H1 (cell line): ENCODE data around the gene ARHGAP23. TPM values are rescaled to one million over a fixed set of nuclear protein-coding genes. Genes with fewer than 3 reads are reported as not detected.

Experiments
- CTCF ChIA-PET: fragments of 300-600 bp; sonication (Branson Sonifier 250); formaldehyde crosslinking; loops from one replicate; lab custom pipeline; 2021; ENCODE audit not compliant: partially characterized antibody; lab: Charles Lee
- POLR2A ChIA-PET: fragments of 300-600 bp; sonication (Branson Sonifier 250); formaldehyde crosslinking; loops from one replicate; lab custom pipeline; 2021; ENCODE audit warnings: inconsistent platforms; ENCODE audit not compliant: partially characterized antibody; lab: Charles Lee
- DNase-seq, 2 experiments: peaks; one replicate each; pipeline versions ENCODE4 v3.0.0 to v3.0.0-alpha.2; 2010 to 2022; ENCODE audit warnings: low spot score in 2 of 2, low read depth in 1 of 2, mixed read lengths in 1 of 2
- FAIRE-seq: peaks from 2 replicates; lab custom pipeline; 2011; peaks lifted over from hg19 to GRCh38; lab: Jason Lieb, UNC
- H2AFZ ChIP-seq: 2 replicates; pipeline ENCODE4 v1.8.1; 2012; ENCODE audit warnings: low read length, inconsistent platforms
- H2AK5ac ChIP-seq: 2 replicates; pipeline ENCODE4 v1.6.1; 2013; ENCODE audit warnings: low read depth, low read length
- H2BK120ac ChIP-seq: replicated peaks from 2 replicates; pipeline ENCODE3; 2013; ENCODE audit warnings: low read depth, low read length, inconsistent platforms
- H2BK12ac ChIP-seq: 2 replicates; pipeline ENCODE4 v1.6.1; 2013; ENCODE audit warnings: low read depth, low read length
- H2BK15ac ChIP-seq: 2 replicates; pipeline ENCODE4 v1.6.1; 2013; ENCODE audit warnings: low read length
- H2BK20ac ChIP-seq: 2 replicates; pipeline ENCODE4 v1.6.1; 2013; ENCODE audit warnings: low read length
- H2BK5ac ChIP-seq: 2 replicates; pipeline ENCODE4 v1.6.1; 2013; ENCODE audit warnings: low read depth, low read length
- H3K14ac ChIP-seq: 2 replicates; pipeline ENCODE4 v1.6.1; 2013; ENCODE audit warnings: inconsistent platforms; ENCODE audit not compliant: insufficient read length
- H3K18ac ChIP-seq: 2 replicates; pipeline ENCODE4 v1.6.1; 2013; ENCODE audit warnings: low read length; ENCODE audit errors: extremely low read depth
- H3K23ac ChIP-seq: 2 replicates; pipeline ENCODE4 v1.6.1; 2013; ENCODE audit warnings: inconsistent platforms; ENCODE audit not compliant: insufficient read length
- H3K23me2 ChIP-seq: 2 replicates; pipeline ENCODE4 v1.6.1; 2013; ENCODE audit warnings: low read depth, low read length
- H3K27ac ChIP-seq: 2 replicates; pipeline ENCODE4 v1.6.1; 2011; ENCODE audit warnings: low read depth, low read length, inconsistent platforms
- H3K27me3 ChIP-seq, 4 experiments: replicated peaks in 1 of 4; 1 replicate in 1 of 4; 2 replicates in 3 of 4; pipeline versions ENCODE4 v1.6.1 to v1.8.1; 2011 to 2013; ENCODE audit warnings: low read length in 3 of 4, mild to moderate bottlenecking in 3 of 4, inconsistent platforms in 2 of 4, mixed read lengths in 2 of 4, moderate library complexity in 1 of 4; ENCODE audit not compliant: control insufficient read depth in 3 of 4, insufficient read depth in 3 of 4; ENCODE audit errors: extremely low read depth in 1 of 4
- H3K36me3 ChIP-seq, 4 experiments: 2 replicates each; pipeline versions ENCODE4 v1.6.1 to v1.8.1; 2011 to 2013; ENCODE audit warnings: mild to moderate bottlenecking in 4 of 4, low read length in 3 of 4, moderate library complexity in 2 of 4, control low read depth in 1 of 4, inconsistent platforms in 1 of 4; ENCODE audit not compliant: insufficient read depth in 4 of 4, control insufficient read depth in 2 of 4
- H3K4ac ChIP-seq: replicated peaks from 2 replicates; pipeline ENCODE3; 2013; ENCODE audit warnings: low read length, low read depth, mixed read lengths, inconsistent platforms; ENCODE audit not compliant: insufficient read length
- H3K4me1 ChIP-seq, 4 experiments: replicated peaks in 1 of 4; 1 replicate in 1 of 4; 2 replicates in 3 of 4; pipeline versions ENCODE4 v1.6.1 to v1.8.1; 2011 to 2013; ENCODE audit warnings: low read length in 3 of 4, inconsistent platforms in 2 of 4, mixed read lengths in 1 of 4; ENCODE audit not compliant: insufficient read depth in 4 of 4, control insufficient read depth in 3 of 4
- H3K4me2 ChIP-seq, 2 experiments: 2 replicates each; pipeline versions ENCODE4 v1.6.1 to v1.8.1; 2011 to 2013; ENCODE audit warnings: low read depth in 2 of 2, low read length in 2 of 2, control low read depth in 1 of 2, inconsistent platforms in 1 of 2, mild to moderate bottlenecking in 1 of 2; ENCODE audit not compliant: insufficient read depth in 1 of 2
- H3K4me3 ChIP-seq, 4 experiments: fragments of 200-600, 300-600 bp in 1 of 4; sonication (generic), shearing (Covaris generic), sonication (Bioruptor Twin) in 1 of 4; 2 replicates each; pipeline versions ENCODE4 v1.5.1 to v1.8.1; 2011 to 2016; ENCODE audit warnings: low read length in 4 of 4, low read depth in 3 of 4, control low read depth in 2 of 4, inconsistent platforms in 2 of 4, mild to moderate bottlenecking in 2 of 4, mixed read lengths in 1 of 4, moderate library complexity in 1 of 4; ENCODE audit not compliant: insufficient read depth in 2 of 4; ENCODE audit errors: extremely low read depth in 1 of 4
- H3K56ac ChIP-seq: replicated peaks from 2 replicates; pipeline ENCODE3; 2013; ENCODE audit warnings: low read depth, mild to moderate bottlenecking, mixed read lengths, low read length, inconsistent platforms; ENCODE audit not compliant: insufficient read length
- H3K79me1 ChIP-seq: 2 replicates; pipeline ENCODE4 v1.6.1; 2013; ENCODE audit warnings: low read depth, low read length, control low read depth
- H3K79me2 ChIP-seq, 2 experiments: 2 replicates each; pipeline versions ENCODE4 v1.6.1 to v1.8.1; 2012 to 2013; ENCODE audit warnings: low read length in 2 of 2, mild to moderate bottlenecking in 2 of 2, inconsistent platforms in 1 of 2; ENCODE audit not compliant: insufficient read depth in 2 of 2, control insufficient read depth in 1 of 2
- H3K9ac ChIP-seq, 4 experiments: replicated peaks in 1 of 4; 1 replicate in 1 of 4; 2 replicates in 3 of 4; pipeline versions ENCODE4 v1.6.1 to v1.8.1; 2011 to 2013; ENCODE audit warnings: low read depth in 3 of 4, low read length in 3 of 4, control low read depth in 2 of 4, mild to moderate bottlenecking in 2 of 4, moderate library complexity in 2 of 4, inconsistent platforms in 1 of 4; ENCODE audit errors: extremely low read depth in 1 of 4
- H3K9me3 ChIP-seq, 2 experiments: 2 replicates each; pipeline versions ENCODE4 v1.6.1 to v1.8.1; 2012 to 2013; ENCODE audit warnings: mild to moderate bottlenecking in 2 of 2, moderate library complexity in 2 of 2, control low read depth in 1 of 2, inconsistent platforms in 1 of 2, low read depth in 1 of 2, low read length in 1 of 2, mixed read lengths in 1 of 2; ENCODE audit not compliant: insufficient read depth in 2 of 2
- H4K20me1 ChIP-seq, 2 experiments: replicated peaks in 1 of 2; 2 replicates each; pipeline versions ENCODE3 to v1.8.1; 2011 to 2013; ENCODE audit warnings: inconsistent platforms in 2 of 2, low read length in 2 of 2, mild to moderate bottlenecking in 1 of 2; ENCODE audit not compliant: insufficient read depth in 2 of 2, control insufficient read depth in 1 of 2
- H4K5ac ChIP-seq: 2 replicates; pipeline ENCODE4 v1.6.1; 2013; ENCODE audit warnings: low read length, low read depth, mixed read lengths, inconsistent platforms; ENCODE audit not compliant: insufficient read length
- H4K8ac ChIP-seq: 2 replicates; pipeline ENCODE4 v1.8.0; 2013; ENCODE audit warnings: mild to moderate bottlenecking, moderate library complexity, low read length, inconsistent platforms; ENCODE audit not compliant: insufficient read depth; ENCODE audit errors: extremely low read depth
- H4K91ac ChIP-seq: replicated peaks from 2 replicates; pipeline ENCODE3; 2013; ENCODE audit warnings: low read length, mixed read lengths, inconsistent platforms; ENCODE audit not compliant: insufficient read length
- KDM5A ChIP-seq: fragments of 200-600 bp; IDR thresholded peaks from 2 replicates; pipeline ENCODE4 v1.7.1; 2012; ENCODE audit warnings: mild to moderate bottlenecking, low read length, inconsistent platforms, mixed read lengths
- RFX5 ChIP-seq: IDR thresholded peaks from 2 replicates; pipeline ENCODE4 v1.6.1; 2011; ENCODE audit warnings: low read depth, low read length, improper control_type of control experiment, borderline replicate concordance
- WGBS, 2 experiments: shearing (Covaris generic) in 1 of 2; methylation state at CpG; one replicate each; pipeline versions ENCODE4 v1.1.6 to v1.1.7; 2013 to 2015; ENCODE audit warnings: low lambda C conversion rate in 2 of 2, mixed read lengths in 2 of 2, inconsistent platforms in 1 of 2, low coverage in 1 of 2, missing lambda C conversion rate in 1 of 2; ENCODE audit not compliant: insufficient replicate concordance in 2 of 2, insufficient coverage in 1 of 2, insufficient read length in 1 of 2; ENCODE audit errors: extremely low coverage in 1 of 2, missing lambda C conversion rate in 1 of 2; 5-methylcytosine and 5-hydroxymethylcytosine counted together
- polyA plus RNA-seq, 7 experiments: library from polyadenylated mRNA; depleted of rRNA in 3 of 7; stranded (reverse) in 5 of 7; unstranded in 2 of 7; fragments of >200 nt in 5 of 7; fragments of 200-250 nt in 2 of 7; gene quantifications; 1 replicate in 5 of 7; 2 replicates in 1 of 7; 4 replicates in 1 of 7; pipeline versions ENCODE4 v1.2.1 to v1.2.3, GENCODE V29; 2011 to 2013; ENCODE audit warnings: missing spikeins in 2 of 7, mixed read lengths in 2 of 7
- total RNA-seq: library from RNA; stranded (reverse); fragmentation: NEBNext Ultra II Directional; extraction: Animal tissue kit (Norgen Biotek cat#: 25700); gene quantifications from 2 replicates; pipeline ENCODE4 v1.2.1, GENCODE V29; 2021

Gene ARHGAP23
- total and polyA plus RNA-seq, 2 of the 8 experiments (the other 6 are each of a cell fraction or from before 2014, with no cell fraction given): 16.3 to 107 TPM

DNA sequence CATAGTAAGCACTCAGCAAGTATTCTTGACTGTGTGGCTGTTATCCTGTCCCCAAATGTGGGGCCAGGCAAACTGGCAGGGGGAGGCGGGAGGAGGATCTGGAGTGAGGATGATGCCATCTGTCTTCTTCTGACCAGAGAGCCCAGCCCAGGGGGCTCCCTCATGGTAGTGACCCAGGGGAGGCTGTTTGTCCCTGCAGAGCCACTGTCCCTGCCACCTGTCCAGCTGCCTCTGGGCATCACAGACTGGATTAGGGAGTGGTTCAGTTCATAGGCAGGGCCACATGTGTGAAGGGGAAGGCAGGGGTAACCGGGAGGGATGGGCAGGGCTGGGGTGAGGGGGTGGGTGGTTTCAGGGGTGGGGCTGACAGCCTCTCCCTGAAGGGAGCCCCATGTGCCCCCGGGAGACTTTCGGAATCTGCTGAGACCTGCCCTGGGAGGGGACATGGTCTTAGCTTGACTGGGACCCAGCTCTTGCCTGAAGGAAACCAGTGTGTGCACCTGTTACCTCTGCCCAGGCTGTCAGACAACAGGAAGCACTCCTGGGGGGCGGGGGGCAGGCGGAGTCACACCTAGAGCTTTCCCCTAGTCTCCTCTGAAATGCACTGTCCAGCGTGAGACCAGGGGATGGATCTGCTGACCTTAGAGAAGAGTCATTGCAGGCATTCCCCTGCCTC lies 15.2 kb downstream of the ARHGAP23 start:
- H3K9me3 ChIP-seq: no peaks in the 10 kb centered on the region
- H3K9ac ChIP-seq: no peak overlapping the region
- H4K20me1 ChIP-seq: peaks cover 0 to 3% of the 10 kb centered on the region in 2 experiments
- H4K91ac ChIP-seq: peak overlapping the region; percentile 70
- H3K79me1 ChIP-seq: peaks cover 9% of the 10 kb centered on the region
- H3K27me3 ChIP-seq: no peaks in the 10 kb centered on the region
- TF ChIP-seq RFX5: no peak
- TF ChIP-seq KDM5A: no peak
- peaks cover 0 to 73% of the 10 kb centered on the region in 2 experiments; a peak in 2 of 4 replicates for H3K79me2 ChIP-seq
- H2BK12ac ChIP-seq: peak overlapping the region; percentile 90; the same call in 1 of the 2 replicates
- H3K4me2 ChIP-seq: no peak overlapping the region
- peak overlapping the region; percentile 95; the same call in 1 of the 2 replicates for H2BK20ac ChIP-seq
- no peak overlapping the region for H3K27ac ChIP-seq
- 0 out of 2 replicates have a peak overlapping the region, but pooled peaks have one; percentile 90 for H2AK5ac ChIP-seq
- 53% methylated on average over 5 of the region's 7 CpGs; no CpG with 5 or more reads in 1 of the 2 experiments for WGBS, 2 experiments
- no peak overlapping the region for H2BK120ac ChIP-seq
- H3K56ac ChIP-seq: no peak overlapping the region
- ChIA-PET POLR2A (interaction anchor here (1.1 to 10.5 kb wide), 6 partner anchors 7 to 21 kb away, joined by 3 to 107 read pairs (median 6); partner anchors contain the start of gene ARHGAP23), CTCF (interaction anchor here (0.6 to 12.9 kb wide), 21 partner anchors 9 to 115 kb away, joined by 3 to 204 read pairs (median 6); partner anchors contain the start of genes ARHGAP23 and GPR179)
- H3K4ac ChIP-seq: no peak overlapping the region
- no peak overlapping the region for H3K23ac ChIP-seq
- peak overlapping the region; percentile 98 for H2BK15ac ChIP-seq
- no peak overlapping the region for H3K4me3 ChIP-seq
- H3K14ac ChIP-seq: no peak overlapping the region
- no peaks in the 10 kb centered on the region for H3K36me3 ChIP-seq
- peak overlapping the region; percentile 60; the same call in 1 of the 2 replicates for H2BK5ac ChIP-seq
- DNase-seq (no peak), FAIRE-seq (no peak)
- peaks cover 3 to 47% (median 29%) of the 10 kb centered on the region in 4 experiments for H3K4me1 ChIP-seq
- peak overlapping the region; percentile 32 for H3K18ac ChIP-seq
- no peak overlapping the region for H4K5ac ChIP-seq
- no peak overlapping the region for H2AFZ ChIP-seq
- no peak overlapping the region for H4K8ac ChIP-seq
- no peaks in the 10 kb centered on the region for H3K23me2 ChIP-seq
